HEK293 (cell line): ENCODE measurements around the gene PPARG.
A peak's percentile ranks its signal among the peaks of the same experiment; 100 is the strongest.

Source experiments
- GLIS2 ChIP-seq: fragments of 450-650 bp; formaldehyde crosslinking; IDR thresholded peaks from 2 replicates; pipeline ENCODE4 v1.5.1; 2016; ENCODE audit warnings: missing biosample characterization, missing genetic modification characterization
- KLF9 ChIP-seq: fragments of 450-650 bp; formaldehyde crosslinking; IDR thresholded peaks from 2 replicates; pipeline ENCODE4 v1.5.1; 2016; ENCODE audit warnings: missing biosample characterization, missing genetic modification characterization, low read depth
- SCRT1 ChIP-seq: fragments of 450-650 bp; formaldehyde crosslinking; IDR thresholded peaks from 2 replicates; pipeline ENCODE4 v1.5.1; 2016; ENCODE audit warnings: missing biosample characterization, missing genetic modification characterization, borderline replicate concordance
- YY2 ChIP-seq: fragments of 450-650 bp; formaldehyde crosslinking; IDR thresholded peaks from 2 replicates; pipeline ENCODE4 v1.5.1; 2016; ENCODE audit warnings: missing biosample characterization, missing genetic modification characterization
- ZBTB21 ChIP-seq: fragments of 450-650 bp; formaldehyde crosslinking; IDR thresholded peaks from 2 replicates; pipeline ENCODE4 v1.5.1; 2017; ENCODE audit warnings: missing biosample characterization, missing genetic modification characterization
- ZBTB7A ChIP-seq: fragments of 450-650 bp; formaldehyde crosslinking; IDR thresholded peaks from 2 replicates; pipeline ENCODE4 v1.5.1; 2016; ENCODE audit warnings: low read depth, missing biosample characterization, missing genetic modification characterization
- ZNF155 ChIP-seq: fragments of 450-650 bp; formaldehyde crosslinking; IDR thresholded peaks from 2 replicates; pipeline ENCODE4 v1.5.1; 2016; ENCODE audit warnings: missing biosample characterization, missing genetic modification characterization
- ZNF248 ChIP-seq: fragments of 450-650 bp; formaldehyde crosslinking; IDR thresholded peaks from 2 replicates; pipeline ENCODE4 v1.5.1; 2017; ENCODE audit warnings: missing biosample characterization, missing genetic modification characterization
- ZNF335 ChIP-seq: fragments of 450-650 bp; formaldehyde crosslinking; conservative IDR thresholded peaks from 2 replicates; pipeline ENCODE4 v1.5.1; 2016; ENCODE audit warnings: missing biosample characterization, missing genetic modification characterization
- ZNF366 ChIP-seq: fragments of 450-650 bp; formaldehyde crosslinking; conservative IDR thresholded peaks from 2 replicates; pipeline ENCODE4 v1.5.1; 2016; ENCODE audit warnings: missing biosample characterization, missing genetic modification characterization
- ZNF426 ChIP-seq: fragments of 450-650 bp; formaldehyde crosslinking; IDR thresholded peaks from 2 replicates; pipeline ENCODE4 v1.5.1; 2017; ENCODE audit warnings: missing biosample characterization, missing genetic modification characterization, mild to moderate bottlenecking, inconsistent platforms, moderate library complexity
- ZNF510 ChIP-seq: fragments of 450-650 bp; formaldehyde crosslinking; IDR thresholded peaks from 2 replicates; pipeline ENCODE4 v1.5.1; 2018; ENCODE audit warnings: mild to moderate bottlenecking, missing genetic modification characterization, missing biosample characterization; ENCODE audit not compliant: insufficient replicate concordance
- ZNF514 ChIP-seq: fragments of 450-650 bp; formaldehyde crosslinking; IDR thresholded peaks from 2 replicates; pipeline ENCODE4 v1.5.1; 2016; ENCODE audit warnings: missing biosample characterization, missing genetic modification characterization
- ZNF600 ChIP-seq: fragments of 450-650 bp; formaldehyde crosslinking; IDR thresholded peaks from 2 replicates; pipeline ENCODE4 v1.5.1; 2016; ENCODE audit warnings: missing biosample characterization, missing genetic modification characterization
- ZNF654 ChIP-seq: fragments of 450-650 bp; formaldehyde crosslinking; IDR thresholded peaks from 2 replicates; pipeline ENCODE4 v1.5.1; 2016; ENCODE audit warnings: low read depth, missing biosample characterization, missing genetic modification characterization
- ZNF660 ChIP-seq: fragments of 450-650 bp; IDR thresholded peaks from 2 replicates; pipeline ENCODE4 v1.5.1; 2018; ENCODE audit warnings: missing biosample characterization, mild to moderate bottlenecking, missing genetic modification characterization
- ZNF670 ChIP-seq: fragments of 450-650 bp; formaldehyde crosslinking; IDR thresholded peaks from 2 replicates; pipeline ENCODE4 v1.5.1; 2016; ENCODE audit warnings: missing biosample characterization, missing genetic modification characterization, low read depth
- ZSCAN16 ChIP-seq: fragments of 450-650 bp; formaldehyde crosslinking; IDR thresholded peaks from 2 replicates; pipeline ENCODE4 v1.5.1; 2016; ENCODE audit warnings: missing biosample characterization, missing genetic modification characterization
- TF ChIP-seq, protein P1 (sequence below): fragments of 450-650 bp; formaldehyde crosslinking; IDR thresholded peaks from 2 replicates; pipeline ENCODE4 v1.5.1; 2016; ENCODE audit warnings: missing biosample characterization, missing genetic modification characterization, low read depth
- TF ChIP-seq, protein P2 (sequence below): fragments of 450-650 bp; formaldehyde crosslinking; IDR thresholded peaks from 2 replicates; pipeline ENCODE4 v1.5.1; 2017; ENCODE audit warnings: missing biosample characterization, missing genetic modification characterization
- TF ChIP-seq, protein P3 (sequence below): fragments of 450-650 bp; formaldehyde crosslinking; IDR thresholded peaks from 2 replicates; pipeline ENCODE4 v1.5.1; 2017; ENCODE audit warnings: missing biosample characterization, missing genetic modification characterization
- TF ChIP-seq, protein P4 (sequence below): fragments of 450-650 bp; formaldehyde crosslinking; IDR thresholded peaks from 2 replicates; pipeline ENCODE4 v1.5.1; 2016; ENCODE audit warnings: missing biosample characterization, missing genetic modification characterization
- TF ChIP-seq, protein P5 (sequence below): fragments of 450-650 bp; formaldehyde crosslinking; conservative IDR thresholded peaks from 2 replicates; pipeline ENCODE4 v1.5.1; 2016; ENCODE audit warnings: low read depth, missing biosample characterization, missing genetic modification characterization
- TF ChIP-seq, protein P6 (sequence below): fragments of 450-650 bp; formaldehyde crosslinking; IDR thresholded peaks from 2 replicates; pipeline ENCODE4 v1.5.1; 2016; ENCODE audit warnings: missing biosample characterization, missing genetic modification characterization

PPARG gene

DNA sequence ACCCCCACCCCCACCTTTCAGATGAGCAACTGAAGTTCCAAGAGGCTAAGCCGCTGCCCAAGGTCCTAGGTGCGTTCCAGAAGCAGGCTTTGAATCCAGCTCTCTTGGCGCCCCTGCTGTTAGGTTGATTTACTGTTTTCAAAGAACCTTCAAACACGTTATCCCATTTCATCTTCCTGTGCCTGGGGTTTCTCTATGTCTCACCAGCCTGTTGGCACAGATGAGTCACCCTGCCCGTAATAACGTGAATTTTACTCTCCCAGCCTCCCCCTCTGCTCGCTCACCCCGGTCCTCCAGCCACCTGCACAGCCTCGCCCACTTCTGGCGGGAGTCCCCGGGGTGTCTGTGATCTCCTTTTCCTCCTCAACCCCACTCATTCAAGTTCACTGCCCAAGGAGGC, 182.4 kb downstream of the PPARG start (continued):
- TF ChIP-seq ZNF670 (tag by site-specific recombination): no peak
- TF ChIP-seq, protein P1, sequence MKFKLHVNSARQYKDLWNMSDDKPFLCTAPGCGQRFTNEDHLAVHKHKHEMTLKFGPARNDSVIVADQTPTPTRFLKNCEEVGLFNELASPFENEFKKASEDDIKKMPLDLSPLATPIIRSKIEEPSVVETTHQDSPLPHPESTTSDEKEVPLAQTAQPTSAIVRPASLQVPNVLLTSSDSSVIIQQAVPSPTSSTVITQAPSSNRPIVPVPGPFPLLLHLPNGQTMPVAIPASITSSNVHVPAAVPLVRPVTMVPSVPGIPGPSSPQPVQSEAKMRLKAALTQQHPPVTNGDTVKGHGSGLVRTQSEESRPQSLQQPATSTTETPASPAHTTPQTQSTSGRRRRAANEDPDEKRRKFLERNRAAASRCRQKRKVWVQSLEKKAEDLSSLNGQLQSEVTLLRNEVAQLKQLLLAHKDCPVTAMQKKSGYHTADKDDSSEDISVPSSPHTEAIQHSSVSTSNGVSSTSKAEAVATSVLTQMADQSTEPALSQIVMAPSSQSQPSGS: no peak
- no peak for TF ChIP-seq ZNF514
- no peak for TF ChIP-seq YY2 (tag by site-specific recombination)
- peak; percentile 27; the same call in 1 of the 2 replicates for TF ChIP-seq SCRT1 (tag by site-specific recombination)
- peak; percentile 54; the same call in 1 of the 2 replicates for TF ChIP-seq ZNF660 (tag by site-specific recombination)
- TF ChIP-seq, protein P2, sequence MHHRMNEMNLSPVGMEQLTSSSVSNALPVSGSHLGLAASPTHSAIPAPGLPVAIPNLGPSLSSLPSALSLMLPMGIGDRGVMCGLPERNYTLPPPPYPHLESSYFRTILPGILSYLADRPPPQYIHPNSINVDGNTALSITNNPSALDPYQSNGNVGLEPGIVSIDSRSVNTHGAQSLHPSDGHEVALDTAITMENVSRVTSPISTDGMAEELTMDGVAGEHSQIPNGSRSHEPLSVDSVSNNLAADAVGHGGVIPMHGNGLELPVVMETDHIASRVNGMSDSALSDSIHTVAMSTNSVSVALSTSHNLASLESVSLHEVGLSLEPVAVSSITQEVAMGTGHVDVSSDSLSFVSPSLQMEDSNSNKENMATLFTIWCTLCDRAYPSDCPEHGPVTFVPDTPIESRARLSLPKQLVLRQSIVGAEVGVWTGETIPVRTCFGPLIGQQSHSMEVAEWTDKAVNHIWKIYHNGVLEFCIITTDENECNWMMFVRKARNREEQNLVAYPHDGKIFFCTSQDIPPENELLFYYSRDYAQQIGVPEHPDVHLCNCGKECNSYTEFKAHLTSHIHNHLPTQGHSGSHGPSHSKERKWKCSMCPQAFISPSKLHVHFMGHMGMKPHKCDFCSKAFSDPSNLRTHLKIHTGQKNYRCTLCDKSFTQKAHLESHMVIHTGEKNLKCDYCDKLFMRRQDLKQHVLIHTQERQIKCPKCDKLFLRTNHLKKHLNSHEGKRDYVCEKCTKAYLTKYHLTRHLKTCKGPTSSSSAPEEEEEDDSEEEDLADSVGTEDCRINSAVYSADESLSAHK (tag by site-specific recombination): no peak
- no peak for TF ChIP-seq ZBTB21
- TF ChIP-seq ZSCAN16: no peak
- no peak for TF ChIP-seq ZNF155 (tag by site-specific recombination)
- TF ChIP-seq ZBTB7A (tag by site-specific recombination): no peak
- TF ChIP-seq, protein P3, sequence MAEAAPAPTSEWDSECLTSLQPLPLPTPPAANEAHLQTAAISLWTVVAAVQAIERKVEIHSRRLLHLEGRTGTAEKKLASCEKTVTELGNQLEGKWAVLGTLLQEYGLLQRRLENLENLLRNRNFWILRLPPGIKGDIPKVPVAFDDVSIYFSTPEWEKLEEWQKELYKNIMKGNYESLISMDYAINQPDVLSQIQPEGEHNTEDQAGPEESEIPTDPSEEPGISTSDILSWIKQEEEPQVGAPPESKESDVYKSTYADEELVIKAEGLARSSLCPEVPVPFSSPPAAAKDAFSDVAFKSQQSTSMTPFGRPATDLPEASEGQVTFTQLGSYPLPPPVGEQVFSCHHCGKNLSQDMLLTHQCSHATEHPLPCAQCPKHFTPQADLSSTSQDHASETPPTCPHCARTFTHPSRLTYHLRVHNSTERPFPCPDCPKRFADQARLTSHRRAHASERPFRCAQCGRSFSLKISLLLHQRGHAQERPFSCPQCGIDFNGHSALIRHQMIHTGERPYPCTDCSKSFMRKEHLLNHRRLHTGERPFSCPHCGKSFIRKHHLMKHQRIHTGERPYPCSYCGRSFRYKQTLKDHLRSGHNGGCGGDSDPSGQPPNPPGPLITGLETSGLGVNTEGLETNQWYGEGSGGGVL: peak; percentile 85
- peak; percentile 35; the same call in 1 of the 2 replicates for TF ChIP-seq ZNF335 (tag by site-specific recombination)
- peak; percentile 31; the same call in 1 of the 2 replicates for TF ChIP-seq GLIS2 (tag by site-specific recombination)
- TF ChIP-seq KLF9 (tag by site-specific recombination): no peak
- no peak for TF ChIP-seq ZNF248 (tag by site-specific recombination)
- TF ChIP-seq ZNF600 (tag by site-specific recombination): peak; percentile 73
- TF ChIP-seq, protein P4, sequence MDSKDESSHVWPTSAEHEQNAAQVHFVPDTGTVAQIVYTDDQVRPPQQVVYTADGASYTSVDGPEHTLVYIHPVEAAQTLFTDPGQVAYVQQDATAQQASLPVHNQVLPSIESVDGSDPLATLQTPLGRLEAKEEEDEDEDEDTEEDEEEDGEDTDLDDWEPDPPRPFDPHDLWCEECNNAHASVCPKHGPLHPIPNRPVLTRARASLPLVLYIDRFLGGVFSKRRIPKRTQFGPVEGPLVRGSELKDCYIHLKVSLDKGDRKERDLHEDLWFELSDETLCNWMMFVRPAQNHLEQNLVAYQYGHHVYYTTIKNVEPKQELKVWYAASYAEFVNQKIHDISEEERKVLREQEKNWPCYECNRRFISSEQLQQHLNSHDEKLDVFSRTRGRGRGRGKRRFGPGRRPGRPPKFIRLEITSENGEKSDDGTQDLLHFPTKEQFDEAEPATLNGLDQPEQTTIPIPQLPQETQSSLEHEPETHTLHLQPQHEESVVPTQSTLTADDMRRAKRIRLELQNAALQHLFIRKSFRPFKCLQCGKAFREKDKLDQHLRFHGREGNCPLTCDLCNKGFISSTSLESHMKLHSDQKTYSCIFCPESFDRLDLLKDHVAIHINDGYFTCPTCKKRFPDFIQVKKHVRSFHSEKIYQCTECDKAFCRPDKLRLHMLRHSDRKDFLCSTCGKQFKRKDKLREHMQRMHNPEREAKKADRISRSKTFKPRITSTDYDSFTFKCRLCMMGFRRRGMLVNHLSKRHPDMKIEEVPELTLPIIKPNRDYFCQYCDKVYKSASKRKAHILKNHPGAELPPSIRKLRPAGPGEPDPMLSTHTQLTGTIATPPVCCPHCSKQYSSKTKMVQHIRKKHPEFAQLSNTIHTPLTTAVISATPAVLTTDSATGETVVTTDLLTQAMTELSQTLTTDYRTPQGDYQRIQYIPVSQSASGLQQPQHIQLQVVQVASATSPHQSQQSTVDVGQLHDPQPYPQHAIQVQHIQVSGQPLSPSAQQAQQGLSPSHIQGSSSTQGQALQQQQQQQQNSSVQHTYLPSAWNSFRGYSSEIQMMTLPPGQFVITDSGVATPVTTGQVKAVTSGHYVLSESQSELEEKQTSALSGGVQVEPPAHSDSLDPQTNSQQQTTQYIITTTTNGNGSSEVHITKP (tag by site-specific recombination): peak; percentile 54
- TF ChIP-seq ZNF426 (tag by site-specific recombination): no peak
- TF ChIP-seq ZNF654 (tag by site-specific recombination): no peak
- TF ChIP-seq, protein P5, sequence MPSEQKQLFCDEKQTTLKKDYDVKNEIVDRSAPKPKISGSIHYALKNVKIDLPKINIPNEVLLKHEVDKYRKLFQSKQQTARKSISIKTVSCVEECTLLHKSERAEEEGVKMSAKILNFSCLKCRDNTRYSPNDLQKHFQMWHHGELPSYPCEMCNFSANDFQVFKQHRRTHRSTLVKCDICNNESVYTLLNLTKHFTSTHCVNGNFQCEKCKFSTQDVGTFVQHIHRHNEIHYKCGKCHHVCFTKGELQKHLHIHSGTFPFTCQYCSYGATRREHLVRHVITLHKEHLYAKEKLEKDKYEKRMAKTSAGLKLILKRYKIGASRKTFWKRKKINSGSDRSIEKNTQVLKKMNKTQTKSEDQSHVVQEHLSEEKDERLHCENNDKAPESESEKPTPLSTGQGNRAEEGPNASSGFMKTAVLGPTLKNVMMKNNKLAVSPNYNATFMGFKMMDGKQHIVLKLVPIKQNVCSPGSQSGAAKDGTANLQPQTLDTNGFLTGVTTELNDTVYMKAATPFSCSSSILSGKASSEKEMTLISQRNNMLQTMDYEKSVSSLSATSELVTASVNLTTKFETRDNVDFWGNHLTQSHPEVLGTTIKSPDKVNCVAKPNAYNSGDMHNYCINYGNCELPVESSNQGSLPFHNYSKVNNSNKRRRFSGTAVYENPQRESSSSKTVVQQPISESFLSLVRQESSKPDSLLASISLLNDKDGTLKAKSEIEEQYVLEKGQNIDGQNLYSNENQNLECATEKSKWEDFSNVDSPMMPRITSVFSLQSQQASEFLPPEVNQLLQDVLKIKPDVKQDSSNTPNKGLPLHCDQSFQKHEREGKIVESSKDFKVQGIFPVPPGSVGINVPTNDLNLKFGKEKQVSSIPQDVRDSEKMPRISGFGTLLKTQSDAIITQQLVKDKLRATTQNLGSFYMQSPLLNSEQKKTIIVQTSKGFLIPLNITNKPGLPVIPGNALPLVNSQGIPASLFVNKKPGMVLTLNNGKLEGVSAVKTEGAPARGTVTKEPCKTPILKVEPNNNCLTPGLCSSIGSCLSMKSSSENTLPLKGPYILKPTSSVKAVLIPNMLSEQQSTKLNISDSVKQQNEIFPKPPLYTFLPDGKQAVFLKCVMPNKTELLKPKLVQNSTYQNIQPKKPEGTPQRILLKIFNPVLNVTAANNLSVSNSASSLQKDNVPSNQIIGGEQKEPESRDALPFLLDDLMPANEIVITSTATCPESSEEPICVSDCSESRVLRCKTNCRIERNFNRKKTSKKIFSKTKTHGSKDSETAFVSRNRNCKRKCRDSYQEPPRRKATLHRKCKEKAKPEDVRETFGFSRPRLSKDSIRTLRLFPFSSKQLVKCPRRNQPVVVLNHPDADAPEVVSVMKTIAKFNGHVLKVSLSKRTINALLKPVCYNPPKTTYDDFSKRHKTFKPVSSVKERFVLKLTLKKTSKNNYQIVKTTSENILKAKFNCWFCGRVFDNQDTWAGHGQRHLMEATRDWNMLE (tag by site-specific recombination): no peak
- TF ChIP-seq ZNF510 (tag by site-specific recombination): no peak
- peak; percentile 40; the same call in 1 of the 2 replicates for TF ChIP-seq ZNF366 (tag by site-specific recombination)
- TF ChIP-seq, protein P6, sequence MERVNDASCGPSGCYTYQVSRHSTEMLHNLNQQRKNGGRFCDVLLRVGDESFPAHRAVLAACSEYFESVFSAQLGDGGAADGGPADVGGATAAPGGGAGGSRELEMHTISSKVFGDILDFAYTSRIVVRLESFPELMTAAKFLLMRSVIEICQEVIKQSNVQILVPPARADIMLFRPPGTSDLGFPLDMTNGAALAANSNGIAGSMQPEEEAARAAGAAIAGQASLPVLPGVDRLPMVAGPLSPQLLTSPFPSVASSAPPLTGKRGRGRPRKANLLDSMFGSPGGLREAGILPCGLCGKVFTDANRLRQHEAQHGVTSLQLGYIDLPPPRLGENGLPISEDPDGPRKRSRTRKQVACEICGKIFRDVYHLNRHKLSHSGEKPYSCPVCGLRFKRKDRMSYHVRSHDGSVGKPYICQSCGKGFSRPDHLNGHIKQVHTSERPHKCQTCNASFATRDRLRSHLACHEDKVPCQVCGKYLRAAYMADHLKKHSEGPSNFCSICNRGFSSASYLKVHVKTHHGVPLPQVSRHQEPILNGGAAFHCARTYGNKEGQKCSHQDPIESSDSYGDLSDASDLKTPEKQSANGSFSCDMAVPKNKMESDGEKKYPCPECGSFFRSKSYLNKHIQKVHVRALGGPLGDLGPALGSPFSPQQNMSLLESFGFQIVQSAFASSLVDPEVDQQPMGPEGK: no peak
